HPDE6-E6E7 (cell line): ENCODE measurements around the gene TNK1.

ENCODE experiments used
- DNase-seq: peaks from one replicate; pipeline ENCODE4 v3.0.0; 2011; ENCODE audit warnings: missing footprints; ENCODE audit errors: extremely low spot score

Gene TNK1

GRCh38 chr17:7435676-7436555, 55.0 kb downstream of the TNK1 start:
- no peak for DNase-seq

- no peak for DNase-seq
Measured at GRCh38 chr17:7436556-7437368, 55.9 kb downstream of the TNK1 start.

- DNase-seq = no peak
Measured at GRCh38 chr17:7437369-7437863, 56.5 kb downstream of the TNK1 start.

DNA sequence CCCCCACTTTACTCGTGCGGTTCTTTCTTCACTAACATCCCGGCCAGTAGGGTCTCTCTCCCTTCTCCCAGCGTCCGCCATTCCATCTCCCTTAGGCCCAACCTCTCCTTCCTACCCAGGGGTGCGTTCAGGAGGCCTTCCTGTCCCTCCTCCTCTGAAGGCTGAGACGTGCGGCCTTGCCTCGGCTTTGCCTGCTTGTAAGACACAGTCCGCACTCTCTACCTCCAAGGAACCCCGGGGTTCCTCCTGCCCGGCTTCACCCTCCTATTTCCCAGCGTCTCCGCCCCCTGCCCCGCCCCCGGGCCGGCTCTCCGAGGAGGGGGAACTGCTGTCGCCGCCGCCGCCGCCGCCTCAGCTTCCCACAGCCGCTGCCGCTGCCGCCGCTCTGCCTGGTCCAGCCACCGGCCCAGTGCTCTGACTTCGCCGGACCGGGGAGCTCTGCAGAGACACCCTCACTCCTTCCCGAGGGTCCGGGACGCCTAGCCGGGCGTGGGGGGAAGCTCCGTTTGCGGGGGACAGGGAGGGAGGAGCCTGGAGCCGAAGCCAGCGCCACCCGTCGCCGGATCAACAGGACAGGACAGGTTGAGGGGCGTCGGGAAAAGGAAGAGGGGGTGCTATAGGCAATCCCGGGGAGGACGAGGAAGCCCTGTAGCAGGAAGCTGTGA, 57.2 kb downstream of the TNK1 start:
- no peak for DNase-seq

GRCh38 chr17:7438656-7439460, 58.0 kb downstream of the TNK1 start:
- no peak for DNase-seq
